WTC11 (cell line): ENCODE data around the gene FOXN3.

Experiments used
- E2F5 ChIP-seq: sonication (generic); formaldehyde crosslinking; IDR thresholded peaks from 2 replicates; pipeline ENCODE4 v1.8.1; 2022; ENCODE audit warnings: mild to moderate bottlenecking, moderate library complexity, missing genetic modification reagents
- NR2C2 ChIP-seq: sonication (generic); formaldehyde crosslinking; IDR thresholded peaks from 2 replicates; pipeline ENCODE4 v1.8.0; 2022; ENCODE audit warnings: mild to moderate bottlenecking, missing genetic modification reagents
- TF ChIP-seq, protein P1 (sequence below): sonication (generic); formaldehyde crosslinking; IDR thresholded peaks from 2 replicates; pipeline ENCODE4 v1.8.1; 2022; ENCODE audit warnings: missing genetic modification reagents, borderline replicate concordance

DNA sequence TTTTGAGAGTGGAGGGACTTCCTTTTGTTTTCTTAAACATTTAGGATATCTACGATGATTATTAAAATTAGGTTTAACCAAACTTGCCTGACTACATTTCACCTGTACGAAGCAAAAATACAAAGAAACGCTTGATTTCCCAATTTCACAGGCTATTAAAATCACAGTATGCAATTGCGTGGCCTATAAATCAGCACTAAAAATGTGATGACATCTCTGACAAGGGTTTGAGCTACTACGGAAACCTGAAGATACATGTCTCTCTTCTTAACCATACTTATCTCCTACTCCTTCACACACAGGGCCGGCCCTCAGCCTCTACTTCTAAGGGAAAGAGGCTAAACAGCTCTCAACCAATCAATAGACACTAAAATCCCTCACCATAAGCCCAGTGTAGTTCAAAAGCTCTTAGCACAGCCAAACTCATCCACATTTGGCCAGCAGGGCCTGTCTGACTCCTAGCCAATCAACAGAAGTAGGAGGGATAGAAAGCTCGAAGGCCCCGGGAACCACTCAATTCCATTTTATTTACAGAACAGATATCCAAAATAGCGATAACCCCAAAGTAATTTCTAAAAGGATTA lies 137.3 kb downstream of the FOXN3 start:
- TF ChIP-seq, protein P1, sequence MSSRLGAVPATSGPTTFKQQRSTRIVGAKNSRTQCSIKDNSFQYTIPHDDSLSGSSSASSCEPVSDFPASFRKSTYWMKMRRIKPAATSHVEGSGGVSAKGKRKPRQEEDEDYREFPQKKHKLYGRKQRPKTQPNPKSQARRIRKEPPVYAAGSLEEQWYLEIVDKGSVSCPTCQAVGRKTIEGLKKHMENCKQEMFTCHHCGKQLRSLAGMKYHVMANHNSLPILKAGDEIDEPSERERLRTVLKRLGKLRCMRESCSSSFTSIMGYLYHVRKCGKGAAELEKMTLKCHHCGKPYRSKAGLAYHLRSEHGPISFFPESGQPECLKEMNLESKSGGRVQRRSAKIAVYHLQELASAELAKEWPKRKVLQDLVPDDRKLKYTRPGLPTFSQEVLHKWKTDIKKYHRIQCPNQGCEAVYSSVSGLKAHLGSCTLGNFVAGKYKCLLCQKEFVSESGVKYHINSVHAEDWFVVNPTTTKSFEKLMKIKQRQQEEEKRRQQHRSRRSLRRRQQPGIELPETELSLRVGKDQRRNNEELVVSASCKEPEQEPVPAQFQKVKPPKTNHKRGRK = no peak
- no peak for TF ChIP-seq E2F5 (CRISPR knock-in tag)
- no peak for TF ChIP-seq NR2C2
